Upper lobe of left lung (tissue), 6 donors: ENCODE data around the gene PPP1R8. TPM values are rescaled to one million over a fixed set of nuclear protein-coding genes. Genes with fewer than 3 reads are reported as not detected.
"Not testable (repeated sequence)": the region's sequence is repeated elsewhere in the genome, so short reads cannot be mapped to it uniquely, and the experiment has no call there.

Source experiments
- ATAC-seq, 2 donors: fragments of 200-7000 bp; cut with Tn5 transposase; one replicate each; pipeline ENCODE4 v1.9.1; 2022; ENCODE audit warnings: mild to moderate bottlenecking in 2 of 2, moderate library complexity in 2 of 2; ENCODE audit not compliant: low FRiP score in 2 of 2
- DNase-seq, 2 donors: peaks; one replicate each; pipeline ENCODE4 v3.0.0-alpha.2; 2019 to 2020
- H3K27ac ChIP-seq, 4 donors: fragments of 200-600 bp; sonication (generic); one replicate each; pipeline ENCODE4 v1.5.1; 2016 to 2019
- H3K27me3 ChIP-seq, 4 donors: fragments of 200-600 bp; sonication (generic); one replicate each; pipeline ENCODE4 v1.5.1; 2017 to 2019
- H3K36me3 ChIP-seq, 4 donors: fragments of 200-600 bp; sonication (generic); one replicate each; pipeline ENCODE4 v1.5.1; 2016 to 2019
- H3K4me1 ChIP-seq, 4 donors: fragments of 200-600 bp; sonication (generic); one replicate each; pipeline ENCODE4 v1.5.1; 2018 to 2019
- H3K4me3 ChIP-seq, 4 donors: fragments of 200-600 bp; sonication (generic); one replicate each; pipeline ENCODE4 v1.5.1; 2017 to 2019; ENCODE audit warnings: mild to moderate bottlenecking in 2 of 4, moderate library complexity in 1 of 4
- H3K9me3 ChIP-seq, 4 donors: fragments of 200-600 bp; sonication (generic); one replicate each; pipeline ENCODE4 v1.5.1; 2018 to 2019
- CTCF ChIP-seq, 6 experiments: fragments of 450-650 bp in 4 of 6; fragments of 200-600 bp in 2 of 6; sonication (generic) in 2 of 6; IDR thresholded peaks; one replicate each; pipeline ENCODE4 v1.5.1; 2016 to 2019; ENCODE audit warnings: antibody characterized with exemption in 6 of 6
- EP300 ChIP-seq, 4 donors: sonication (generic); formaldehyde crosslinking; IDR thresholded peaks; one replicate each; pipeline ENCODE4 v1.5.1; 2017; ENCODE audit warnings: antibody characterized with exemption in 4 of 4, control low read depth in 2 of 4
- POLR2A ChIP-seq, 4 donors: fragments of 450-650 bp; IDR thresholded peaks; one replicate each; pipeline ENCODE4 v1.5.1; 2016 to 2017; ENCODE audit warnings: antibody characterized with exemption in 4 of 4, mild to moderate bottlenecking in 2 of 4
- POLR2AphosphoS5 ChIP-seq, 2 donors: sonication (generic); formaldehyde crosslinking; IDR thresholded peaks; one replicate each; pipeline ENCODE4 v1.5.1; 2017; ENCODE audit warnings: antibody characterized with exemption in 2 of 2
- WGBS, 2 donors: methylation state at CpG; one replicate each; pipeline ENCODE4 v1.1.5; 2017 to 2018; 5-methylcytosine and 5-hydroxymethylcytosine counted together
- total RNA-seq, 6 donors: library from RNA; depleted of rRNA in 4 of 6; stranded (reverse); fragments of >200 nt in 4 of 6; gene quantifications; one replicate each; pipeline versions ENCODE4 v1.1.0 to v1.2.1, GENCODE V29; 2016 to 2021
- donor health status: DM: no; HTN: no; CAD: no; lungs with moderate emphysema.
- donor health status: DM: no; HTN: yes; CAD: no; lungs with severe emphysema.

The PPP1R8 gene
- total RNA-seq, 6 donors from 2014 or later, result 12.7 to 36.0 (median 29.9) TPM

GRCh38 chr1:27787895-27788294 is 42.7 kb upstream of the PPP1R8 start:
- H3K9me3 ChIP-seq, result no peaks in the 10 kb centered on the region
- DNase-seq (no peak), ATAC-seq (no peak)
- peak; percentile 22 to 92 (median 47) for TF ChIP-seq EP300 (IDR thresholded peaks at IDR 0.05)
- TF ChIP-seq POLR2A (IDR thresholded peaks at IDR 0.05), result no peak
- TF ChIP-seq POLR2AphosphoS5 (IDR thresholded peaks at IDR 0.05), result peak in 1 of 2 donors; percentile 51
- H3K36me3 ChIP-seq, result peaks cover 7 to 29% (median 17%) of the 10 kb centered on the region in 4 donors
- peak overlapping the region; percentile 76 to 87 (median 82) for H3K27ac ChIP-seq
- no peaks in the 10 kb centered on the region for H3K27me3 ChIP-seq
- peaks cover 63 to 86% (median 77%) of the 10 kb centered on the region in 4 donors for H3K4me1 ChIP-seq
- H3K4me3 ChIP-seq, result no peak overlapping the region

GRCh38 chr1:27789540-27790041 is 41.0 kb upstream of the PPP1R8 start:
- Histone ChIP-seq H3K4me1 (peaks cover 51 to 73% (median 69%) of the 10 kb centered on the region in 4 donors), H3K27me3 (no peaks in the 10 kb centered on the region), H3K36me3 (peaks cover 14 to 46% (median 30%) of the 10 kb centered on the region in 4 donors), H3K27ac (peak overlapping the region; percentile 76 to 87 (median 82)), H3K9me3 (no peaks in the 10 kb centered on the region), H3K4me3 (no peak overlapping the region)
- DNase-seq (peak in 1 of 2 donors; percentile 82), ATAC-seq (peak; percentile 77 to 82)
- TF ChIP-seq EP300 (IDR thresholded peaks at IDR 0.05) (peak; percentile 48 to 95 (median 90)), POLR2A (IDR thresholded peaks at IDR 0.05) (no peak), POLR2AphosphoS5 (IDR thresholded peaks at IDR 0.05) (peak; percentile 71 to 89)
- 37 to 43% methylated on average over 4 of the region's 4 CpGs for WGBS, 2 donors

GRCh38 chr1:27790270-27790669 is 40.3 kb upstream of the PPP1R8 start:
- peaks cover 18 to 52% (median 37%) of the 10 kb centered on the region in 4 donors for H3K36me3 ChIP-seq
- not testable (repeated sequence) for H3K9me3 ChIP-seq, ATAC-seq, DNase-seq, H3K4me3 ChIP-seq, H3K27me3 ChIP-seq
- H3K4me1 ChIP-seq, result peaks cover 51 to 68% (median 63%) of the 10 kb centered on the region in 4 donors
- 97 to 100% methylated on average over 3 of the region's 3 CpGs for WGBS, 2 donors
- peak overlapping the region; percentile 76 to 87 (median 82) for H3K27ac ChIP-seq

GRCh38 chr1:27795601-27796000 is 35.0 kb upstream of the PPP1R8 start:
- Histone ChIP-seq H3K4me3 (no peak overlapping the region), H3K9me3 (no peaks in the 10 kb centered on the region), H3K36me3 (peaks cover 27 to 94% (median 67%) of the 10 kb centered on the region in 4 donors), H3K27me3 (no peaks in the 10 kb centered on the region), H3K27ac (no peak overlapping the region), H3K4me1 (peaks cover 7 to 15% (median 11%) of the 10 kb centered on the region in 4 donors)
- WGBS, 2 donors, result 48 to 50% methylated on average over 1 of the region's 1 CpG
- ATAC-seq (no peak), DNase-seq (no peak)
- TF ChIP-seq EP300 (IDR thresholded peaks at IDR 0.05) (no peak), CTCF (IDR thresholded peaks at IDR 0.05) (no peak), POLR2A (IDR thresholded peaks at IDR 0.05) (no peak), POLR2AphosphoS5 (IDR thresholded peaks at IDR 0.05) (no peak)

- WGBS, 2 donors, result 83 to 92% methylated on average over 5 of the region's 5 CpGs
- no peak for ATAC-seq
- TF ChIP-seq CTCF (IDR thresholded peaks at IDR 0.05) (no peak), EP300 (IDR thresholded peaks at IDR 0.05) (no peak), POLR2A (IDR thresholded peaks at IDR 0.05) (no peak), POLR2AphosphoS5 (IDR thresholded peaks at IDR 0.05) (no peak)
These were observed 25.8 kb upstream of the PPP1R8 start for GRCh38 chr1:27804791-27805190.

GRCh38 chr1:27806758-27807157 is 23.8 kb upstream of the PPP1R8 start:
- Histone ChIP-seq H3K27ac (no peak overlapping the region), H3K27me3 (no peaks in the 10 kb centered on the region), H3K4me1 (no peaks in the 10 kb centered on the region), H3K36me3 (peaks cover 8 to 84% (median 38%) of the 10 kb centered on the region in 4 donors), H3K4me3 (no peak overlapping the region), H3K9me3 (no peaks in the 10 kb centered on the region)
- no peak for ATAC-seq
- 91 to 94% methylated on average over 7 of the region's 7 CpGs for WGBS, 2 donors
- TF ChIP-seq POLR2AphosphoS5 (IDR thresholded peaks at IDR 0.05) (no peak), EP300 (IDR thresholded peaks at IDR 0.05) (no peak), CTCF (IDR thresholded peaks at IDR 0.05) (no peak), POLR2A (IDR thresholded peaks at IDR 0.05) (no peak)
- no peak for DNase-seq

More at GRCh38 chr1:27804791-27805190, 25.8 kb upstream of the PPP1R8 start:
- no peaks in the 10 kb centered on the region for H3K4me1 ChIP-seq
- H3K27me3 ChIP-seq, result no peaks in the 10 kb centered on the region
- no peaks in the 10 kb centered on the region for H3K9me3 ChIP-seq
- H3K36me3 ChIP-seq, result peaks cover 12 to 87% (median 48%) of the 10 kb centered on the region in 4 donors
- DNase-seq, result no peak
- no peak overlapping the region for H3K4me3 ChIP-seq
- H3K27ac ChIP-seq, result no peak overlapping the region
